Measurements from ENCODE around the gene ME3.

- TF ChIP-seq EZH2 (IDR thresholded peaks at IDR 0.05; ENCODE audit: insufficient read depth, poor library complexity, severe bottlenecking), result no peak
- TF ChIP-seq EZH2phosphoT487 (IDR thresholded peaks at IDR 0.05; ENCODE audit: insufficient read depth, low read depth), result no peak
These were observed 65.5 kb downstream of the ME3 start for GRCh38 chr11:86606836-86607481.

Measured in GM23248 (cell line).